ENCODE measurements around the gene SAMD5. TPM values are rescaled to one million over a fixed set of nuclear protein-coding genes. Genes with fewer than 3 reads are reported as not detected.

The SAMD5 gene
- total RNA-seq, 1 experiment from 2014 or later: 4.0 TPM

GRCh38 chr6:147589739-147590250 is 81.3 kb downstream of the SAMD5 start:
- no TSS peak for BruUV-seq (replicated peaks)
- H3K9me3 ChIP-seq (ENCODE audit: control insufficient read depth in 1 of 2, insufficient read depth in 1 of 2, low read depth in 1 of 2, low read length in 2 of 2): no peaks in the 10 kb centered on the region
- ChIA-PET POLR2A (no interaction called here), RAD21 (ENCODE audit: low non-redundant PET in 1 of 2, low total read pairs in 2 of 2, uncharacterized antibody in 2 of 2, unreplicated experiment in 2 of 2) (no interaction called here), CTCF (no interaction called here)
- no peaks in the 10 kb centered on the region for H3K9me2 ChIP-seq (ENCODE audit: insufficient read depth)
- intact Hi-C loops (cut with micrococcal nuclease): no loop called here
- H4K20me1 ChIP-seq (ENCODE audit: insufficient read depth): no peaks in the 10 kb centered on the region
- no peaks in the 10 kb centered on the region for H3K4me1 ChIP-seq (ENCODE audit: control insufficient read depth in 1 of 2, insufficient read depth in 2 of 2, low read length in 2 of 2)
- no peak for TF ChIP-seq SIN3A (IDR thresholded peaks at IDR 0.05; ENCODE audit: low read depth)
- H3K79me2 ChIP-seq (ENCODE audit: insufficient read depth, low read length): no peaks in the 10 kb centered on the region
- no peak overlapping the region for H3K4me2 ChIP-seq (ENCODE audit: low read length)
- DNase-seq (ENCODE audit: low read depth, low spot score): no peak
- no peak overlapping the region for H3K27ac ChIP-seq (ENCODE audit: low read depth, low read length)
- no peaks in the 10 kb centered on the region for H3K36me3 ChIP-seq (ENCODE audit: control insufficient read depth in 1 of 2, insufficient read depth in 2 of 2, low read length in 2 of 2)
- no peak for ATAC-seq
- H3K27me3 ChIP-seq (ENCODE audit: insufficient read depth, low read length): no peaks in the 10 kb centered on the region
- H3K9ac ChIP-seq (ENCODE audit: low read length): no peak overlapping the region
- H3K4me3 ChIP-seq (replicated peaks in 1 of 2; ENCODE audit: low read depth in 1 of 2, low read length in 2 of 2): no peak overlapping the region
- H2AFZ ChIP-seq (ENCODE audit: low read depth, low read length, poor library complexity, severe bottlenecking): no peak overlapping the region

GRCh38 chr6:147595961-147596360 is 87.5 kb downstream of the SAMD5 start:
- no peak overlapping the region for H3K9ac ChIP-seq (ENCODE audit: low read length)
- ATAC-seq (no peak), DNase-seq (ENCODE audit: low read depth, low spot score) (no peak)
- RAD21 ChIA-PET (ENCODE audit: low non-redundant PET in 1 of 2, low total read pairs in 2 of 2, uncharacterized antibody in 2 of 2, unreplicated experiment in 2 of 2): no interaction called here
- no peaks in the 10 kb centered on the region for H3K36me3 ChIP-seq (ENCODE audit: control insufficient read depth in 1 of 2, insufficient read depth in 2 of 2, low read length in 2 of 2)
- no peak overlapping the region for H2AFZ ChIP-seq (ENCODE audit: low read depth, low read length, poor library complexity, severe bottlenecking)
- no peaks in the 10 kb centered on the region for H3K79me2 ChIP-seq (ENCODE audit: insufficient read depth, low read length)
- no peak overlapping the region for H3K27ac ChIP-seq (ENCODE audit: low read depth, low read length)
- no peaks in the 10 kb centered on the region for H3K9me2 ChIP-seq (ENCODE audit: insufficient read depth)
- BruUV-seq (replicated peaks): no TSS peak
- TF ChIP-seq REST (IDR thresholded peaks at IDR 0.05; ENCODE audit: low read depth): no peak
- TF ChIP-seq POLR2AphosphoS5 (IDR thresholded peaks at IDR 0.05; ENCODE audit: low read depth, low read length): no peak
- TF ChIP-seq CBX3 (IDR thresholded peaks at IDR 0.05; ENCODE audit: low read depth): no peak
- no peak for TF ChIP-seq ZBTB33 (IDR thresholded peaks at IDR 0.05; ENCODE audit: extremely low read depth, insufficient replicate concordance, low read length)
- no peak for TF ChIP-seq EGR1 (IDR thresholded peaks at IDR 0.05; ENCODE audit: low read depth)
- H3K4me3 ChIP-seq (replicated peaks in 1 of 2; ENCODE audit: low read depth in 1 of 2, low read length in 2 of 2): no peak overlapping the region
- CTCF ChIA-PET: no interaction called here
- H3K4me2 ChIP-seq (ENCODE audit: low read length): no peak overlapping the region
- intact Hi-C loops (cut with micrococcal nuclease): no loop called here
- no peaks in the 10 kb centered on the region for H3K9me3 ChIP-seq (ENCODE audit: control insufficient read depth in 1 of 2, insufficient read depth in 1 of 2, low read depth in 1 of 2, low read length in 2 of 2)
- H3K27me3 ChIP-seq (ENCODE audit: insufficient read depth, low read length): no peaks in the 10 kb centered on the region
- no peaks in the 10 kb centered on the region for H3K4me1 ChIP-seq (ENCODE audit: control insufficient read depth in 1 of 2, insufficient read depth in 2 of 2, low read length in 2 of 2)
- no peaks in the 10 kb centered on the region for H4K20me1 ChIP-seq (ENCODE audit: insufficient read depth)
- POLR2A ChIA-PET: no interaction called here
